Measurements from ENCODE around the gene JDP2.

GRCh38 chr14:75457648-75458165 is 29.9 kb downstream of the JDP2 start:
- TF ChIP-seq RAD21 (IDR thresholded peaks at IDR 0.05; ENCODE audit: low read depth) (no peak), EGR1 (IDR thresholded peaks at IDR 0.05) (no peak), TEAD4 (IDR thresholded peaks at IDR 0.05) (no peak), MAX (IDR thresholded peaks at IDR 0.05) (no peak), NFIC (IDR thresholded peaks at IDR 0.05) (no peak), EP300 (IDR thresholded peaks at IDR 0.05; ENCODE audit: borderline replicate concordance) (no peak), TAF1 (IDR thresholded peaks at IDR 0.05; ENCODE audit: low read depth) (no peak), YY1 (IDR thresholded peaks at IDR 0.05; ENCODE audit: low read depth) (no peak), ZBTB7A (IDR thresholded peaks at IDR 0.05; ENCODE audit: low read depth) (no peak), TCF12 (IDR thresholded peaks at IDR 0.05; ENCODE audit: low read depth) (no peak), CEBPB (IDR thresholded peaks at IDR 0.05) (no peak)
- TF ChIP-seq, protein P1, sequence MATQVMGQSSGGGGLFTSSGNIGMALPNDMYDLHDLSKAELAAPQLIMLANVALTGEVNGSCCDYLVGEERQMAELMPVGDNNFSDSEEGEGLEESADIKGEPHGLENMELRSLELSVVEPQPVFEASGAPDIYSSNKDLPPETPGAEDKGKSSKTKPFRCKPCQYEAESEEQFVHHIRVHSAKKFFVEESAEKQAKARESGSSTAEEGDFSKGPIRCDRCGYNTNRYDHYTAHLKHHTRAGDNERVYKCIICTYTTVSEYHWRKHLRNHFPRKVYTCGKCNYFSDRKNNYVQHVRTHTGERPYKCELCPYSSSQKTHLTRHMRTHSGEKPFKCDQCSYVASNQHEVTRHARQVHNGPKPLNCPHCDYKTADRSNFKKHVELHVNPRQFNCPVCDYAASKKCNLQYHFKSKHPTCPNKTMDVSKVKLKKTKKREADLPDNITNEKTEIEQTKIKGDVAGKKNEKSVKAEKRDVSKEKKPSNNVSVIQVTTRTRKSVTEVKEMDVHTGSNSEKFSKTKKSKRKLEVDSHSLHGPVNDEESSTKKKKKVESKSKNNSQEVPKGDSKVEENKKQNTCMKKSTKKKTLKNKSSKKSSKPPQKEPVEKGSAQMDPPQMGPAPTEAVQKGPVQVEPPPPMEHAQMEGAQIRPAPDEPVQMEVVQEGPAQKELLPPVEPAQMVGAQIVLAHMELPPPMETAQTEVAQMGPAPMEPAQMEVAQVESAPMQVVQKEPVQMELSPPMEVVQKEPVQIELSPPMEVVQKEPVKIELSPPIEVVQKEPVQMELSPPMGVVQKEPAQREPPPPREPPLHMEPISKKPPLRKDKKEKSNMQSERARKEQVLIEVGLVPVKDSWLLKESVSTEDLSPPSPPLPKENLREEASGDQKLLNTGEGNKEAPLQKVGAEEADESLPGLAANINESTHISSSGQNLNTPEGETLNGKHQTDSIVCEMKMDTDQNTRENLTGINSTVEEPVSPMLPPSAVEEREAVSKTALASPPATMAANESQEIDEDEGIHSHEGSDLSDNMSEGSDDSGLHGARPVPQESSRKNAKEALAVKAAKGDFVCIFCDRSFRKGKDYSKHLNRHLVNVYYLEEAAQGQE (IDR thresholded peaks at IDR 0.05; ENCODE audit: low read depth): no peak

Data from Ishikawa (cell line).